Left cardiac atrium (tissue), 4 donors: ENCODE measurements around the gene MEDAG. TPM values are rescaled to one million over a fixed set of nuclear protein-coding genes. Genes with fewer than 3 reads are reported as not detected.

Source experiments
- ATAC-seq, 2 donors: fragments of 200-7000 bp; cut with Tn5 transposase; one replicate each; pipeline ENCODE4 v1.9.1; 2020; ENCODE audit warnings: mild to moderate bottlenecking in 2 of 2, moderate library complexity in 2 of 2
- DNase-seq: peaks from one replicate; pipeline ENCODE4 v3.0.0-alpha.2; 2020
- intact Hi-C, 2 donors: fragments of 100-400 bp; cut with DNase I; formaldehyde crosslinking; loops; one replicate each; pipeline versions ENCODE4 v1.14.1 to v1.15.1; 2022 to 2023
- long read RNA-seq: library from polyadenylated mRNA; unstranded; transcript quantifications from one replicate; pipeline ENCODE4 v2.0.0, GENCODE V29; 2021
- total RNA-seq, 2 donors: library from RNA; stranded (reverse); fragmentation: NEBNext Ultra II Directional; extraction: Animal tissue kit (Norgen Biotek cat#: 25700); gene quantifications; one replicate each; pipeline ENCODE4 v1.2.1, GENCODE V29; 2021
- donor health status: DM: no; HTN: yes; CAD: no.
- donor health status: DM: no; HTN: yes; CAD: no; lungs with severe emphysema.
- donor health status: DM: yes; HTN: yes; CAD: no.
- donor health status: Dilated cardiomyopathy.

MEDAG gene
- total RNA-seq, result 10 to 100 TPM in 1 of 2 donors, 1 to 10 TPM in 1; 9.6 to 36.7 TPM
- long read RNA-seq, partial matches to known transcripts, result 2 of 6 reads
- long read RNA-seq, other reads (novel, unspliced or antisense), result 2 of 6 reads

- ATAC-seq, result peak; percentile 84 to 91
- DNase-seq, result peak; percentile 92
- intact Hi-C loops, result no loop called here
These were observed at the start of gene MEDAG for GRCh38 chr13:30905932-30906383. Gene MEDAG, plus strand, starts transcription at chr13:30906271. Its CDS starts 245 bp downstream, at chr13:30906516.

GRCh38 chr13:30857018-30857417 lies 49.1 kb upstream of the MEDAG start:
- ATAC-seq (no peak), DNase-seq (no peak)
- intact Hi-C loops, result no loop called here

- ATAC-seq (no peak), DNase-seq (no peak)
- intact Hi-C loops, result no loop called here
These were observed 48.4 kb upstream of the MEDAG start for GRCh38 chr13:30857636-30858035.

- intact Hi-C loops, result no loop called here
- ATAC-seq, result no peak
- no peak for DNase-seq
These were observed 46.7 kb upstream of the MEDAG start for GRCh38 chr13:30859326-30859725.

- intact Hi-C loops, result loop anchor here in 1 of 2 donors (10.0 kb wide), 2 partner anchors 184 to 186 kb away; no protein-coding TSS in a partner anchor
- ATAC-seq (no peak), DNase-seq (no peak)
These were observed 44.9 kb upstream of the MEDAG start for GRCh38 chr13:30861163-30861562.

- DNase-seq (no peak), ATAC-seq (no peak)
- intact Hi-C loops, result loop anchor here in 1 of 2 donors (10.0 kb wide), 2 partner anchors 183 to 187 kb away; no protein-coding TSS in a partner anchor
These were observed 44.1 kb upstream of the MEDAG start for GRCh38 chr13:30861836-30862467.

- intact Hi-C loops, result loop anchor here in 1 of 2 donors (10.0 kb wide), 2 partner anchors 182 to 188 kb away; no protein-coding TSS in a partner anchor
These were observed 43.4 kb upstream of the MEDAG start for GRCh38 chr13:30862707-30863106.

GRCh38 chr13:30863231-30863630 lies 42.8 kb upstream of the MEDAG start:
- ATAC-seq (no peak), DNase-seq (no peak)

More at GRCh38 chr13:30862707-30863106, 43.4 kb upstream of the MEDAG start:
- DNase-seq (peak; percentile 75), ATAC-seq (peak; percentile 28 to 29)

GRCh38 chr13:30863796-30864195 lies 42.3 kb upstream of the MEDAG start:
- ATAC-seq (no peak), DNase-seq (no peak)
- intact Hi-C loops, result loop anchor here in 1 of 2 donors (10.0 kb wide), 2 partner anchors 181 to 189 kb away; no protein-coding TSS in a partner anchor

More at GRCh38 chr13:30863231-30863630, 42.8 kb upstream of the MEDAG start:
- intact Hi-C loops, result loop anchor here in 1 of 2 donors (10.0 kb wide), 2 partner anchors 182 to 188 kb away; no protein-coding TSS in a partner anchor

- peak in 1 of 2 donors; percentile 53 for ATAC-seq
- intact Hi-C loops, result loop anchor here in 1 of 2 donors (5.0 to 10.0 kb wide), 4 partner anchors 62 to 732 kb away; no protein-coding TSS in a partner anchor
These were observed 41.5 kb upstream of the MEDAG start for GRCh38 chr13:30864433-30865122.

GRCh38 chr13:30865123-30866049 lies 40.7 kb upstream of the MEDAG start:
- peak; percentile 67 to 77 for ATAC-seq
- DNase-seq, result peak; percentile 86
- intact Hi-C loops, result loop anchor here in 1 of 2 donors (5.0 to 10.0 kb wide), 4 partner anchors 63 to 733 kb away; no protein-coding TSS in a partner anchor

More at GRCh38 chr13:30864433-30865122, 41.5 kb upstream of the MEDAG start:
- DNase-seq, result no peak

GRCh38 chr13:30866677-30867076 lies 39.4 kb upstream of the MEDAG start:
- DNase-seq, result no peak
- no peak for ATAC-seq
- intact Hi-C loops, result loop anchor here in 1 of 2 donors (5.0 to 10.0 kb wide), 4 partner anchors 64 to 734 kb away; no protein-coding TSS in a partner anchor

- no peak for DNase-seq
- intact Hi-C loops, result loop anchor here in 1 of 2 donors (5.0 to 10.0 kb wide), 4 partner anchors 65 to 735 kb away; no protein-coding TSS in a partner anchor
- no peak for ATAC-seq
These were observed 38.9 kb upstream of the MEDAG start for GRCh38 chr13:30867089-30867669.

GRCh38 chr13:30868799-30869470 lies 37.1 kb upstream of the MEDAG start:
- intact Hi-C loops, result loop anchor here in 1 of 2 donors (5.0 to 10.0 kb wide), 4 partner anchors 67 to 737 kb away; no protein-coding TSS in a partner anchor
- no peak for ATAC-seq
- no peak for DNase-seq

GRCh38 chr13:30869491-30869890 lies 36.6 kb upstream of the MEDAG start:
- intact Hi-C loops, result loop anchor here in 1 of 2 donors (5.0 to 10.0 kb wide), 4 partner anchors 67 to 737 kb away; no protein-coding TSS in a partner anchor
- DNase-seq, result peak; percentile 67

GRCh38 chr13:30870049-30870884 lies 35.8 kb upstream of the MEDAG start:
- intact Hi-C loops, result no loop called here
- peak; percentile 78 to 91 for ATAC-seq
- DNase-seq, result peak; percentile 94

More at GRCh38 chr13:30869491-30869890, 36.6 kb upstream of the MEDAG start:
- ATAC-seq, result peak; percentile 24 to 54
